Glutamatergic neuron (in vitro differentiated cells): ENCODE data around the gene ANTXR2. TPM values are rescaled to one million over a fixed set of nuclear protein-coding genes. Genes with fewer than 3 reads are reported as not detected.
"Not testable (repeated sequence)": the region's sequence is repeated elsewhere in the genome, so short reads cannot be mapped to it uniquely, and the experiment has no call there.

Source experiments
- DNase-seq: peaks from one replicate; pipeline ENCODE4 v3.0.0; 2022
- H3K27ac Mint-ChIP-seq: one replicate; pipeline ENCODE4 v1.8.0; 2020; ENCODE audit warnings: mild to moderate bottlenecking, mixed read lengths, inconsistent platforms; ENCODE audit not compliant: unreplicated experiment
- H3K27me3 Mint-ChIP-seq: one replicate; pipeline ENCODE4 v1.8.0; 2020; ENCODE audit warnings: mild to moderate bottlenecking, moderate library complexity, mixed read lengths, inconsistent platforms; ENCODE audit not compliant: unreplicated experiment
- H3K36me3 Mint-ChIP-seq: one replicate; pipeline ENCODE4 v1.8.0; 2020; ENCODE audit warnings: mild to moderate bottlenecking, mixed read lengths, inconsistent platforms; ENCODE audit not compliant: unreplicated experiment
- H3K4me1 Mint-ChIP-seq: one replicate; pipeline ENCODE4 v1.8.0; 2020; ENCODE audit warnings: mild to moderate bottlenecking, low read depth, mixed read lengths, inconsistent platforms; ENCODE audit not compliant: unreplicated experiment
- H3K4me3 Mint-ChIP-seq: one replicate; pipeline ENCODE4 v1.8.0; 2020; ENCODE audit warnings: mild to moderate bottlenecking, mixed read lengths, inconsistent platforms; ENCODE audit not compliant: unreplicated experiment
- H3K9me3 Mint-ChIP-seq: one replicate; pipeline ENCODE4 v1.8.0; 2020; ENCODE audit warnings: mild to moderate bottlenecking, moderate library complexity, mixed read lengths, inconsistent platforms; ENCODE audit not compliant: unreplicated experiment
- CTCF ChIP-seq: fragments of 200-600 bp; sonication (generic); IDR thresholded peaks from one replicate; pipeline ENCODE4 v1.5.0; 2021; ENCODE audit not compliant: partially characterized antibody, unreplicated experiment
- total RNA-seq: library from RNA; stranded (reverse); fragmentation: NEBNext Ultra II Directional; extraction: Animal tissue kit (Norgen Biotek cat#: 25700); gene quantifications from one replicate; pipeline ENCODE4 v1.2.1, GENCODE V29; 2021; ENCODE audit not compliant: unreplicated experiment

The ANTXR2 gene
- total RNA-seq, 1 donor from 2014 or later: 47.8 TPM

- H3K4me3 Mint-ChIP-seq: no peak overlapping the region
Observed at GRCh38 chr4:79899481-79899880, 173.5 kb downstream of the ANTXR2 start.

GRCh38 chr4:79898055-79898454, 175.0 kb downstream of the ANTXR2 start:
- Mint-ChIP-seq H3K4me1 (peaks cover 14% of the 10 kb centered on the region), H3K4me3 (no peak overlapping the region), H3K27ac (no peak overlapping the region), H3K36me3 (no peaks in the 10 kb centered on the region), H3K27me3 (no peaks in the 10 kb centered on the region), H3K9me3 (no peaks in the 10 kb centered on the region)
- no peak for DNase-seq
- no peak for TF ChIP-seq CTCF

More at GRCh38 chr4:79899481-79899880, 173.5 kb downstream of the ANTXR2 start:
- no peak for TF ChIP-seq CTCF
- H3K36me3 Mint-ChIP-seq: no peaks in the 10 kb centered on the region
- peaks cover 14% of the 10 kb centered on the region for H3K4me1 Mint-ChIP-seq
- H3K9me3 Mint-ChIP-seq: no peaks in the 10 kb centered on the region
- no peak for DNase-seq
- no peak overlapping the region for H3K27ac Mint-ChIP-seq
- no peaks in the 10 kb centered on the region for H3K27me3 Mint-ChIP-seq

GRCh38 chr4:79897174-79897573, 175.9 kb downstream of the ANTXR2 start:
- Mint-ChIP-seq H3K27ac (no peak overlapping the region), H3K4me1 (peaks cover 14% of the 10 kb centered on the region), H3K27me3 (no peaks in the 10 kb centered on the region), H3K9me3 (no peaks in the 10 kb centered on the region), H3K36me3 (no peaks in the 10 kb centered on the region), H3K4me3 (no peak overlapping the region)
- no peak for DNase-seq
- TF ChIP-seq CTCF: no peak

GRCh38 chr4:79893456-79893855, 179.6 kb downstream of the ANTXR2 start:
- Mint-ChIP-seq H3K4me3 (no peak overlapping the region), H3K36me3 (no peaks in the 10 kb centered on the region), H3K27ac (no peak overlapping the region), H3K27me3 (no peaks in the 10 kb centered on the region), H3K9me3 (peaks cover 3% of the 10 kb centered on the region), H3K4me1 (peaks cover 14% of the 10 kb centered on the region)
- DNase-seq: no peak
- no peak for TF ChIP-seq CTCF

GRCh38 chr4:79889026-79889425, 184.0 kb downstream of the ANTXR2 start:
- H3K9me3 Mint-ChIP-seq, DNase-seq, H3K4me1 Mint-ChIP-seq, H3K4me3 Mint-ChIP-seq, H3K36me3 Mint-ChIP-seq, H3K27me3 Mint-ChIP-seq, H3K27ac Mint-ChIP-seq: not testable (repeated sequence)

- no peak for TF ChIP-seq CTCF
- Mint-ChIP-seq H3K36me3 (no peaks in the 10 kb centered on the region), H3K4me1 (no peaks in the 10 kb centered on the region), H3K9me3 (peaks cover 3% of the 10 kb centered on the region), H3K4me3 (no peak overlapping the region), H3K27me3 (no peaks in the 10 kb centered on the region), H3K27ac (no peak overlapping the region)
- no peak for DNase-seq
Observed at GRCh38 chr4:79886557-79886956, 186.5 kb downstream of the ANTXR2 start.
